Subcutaneous abdominal adipose tissue (tissue), 5 donors: ENCODE measurements around the gene SETX.

Experiments used
- H3K27ac ChIP-seq: one replicate; pipeline ENCODE4 v1.7.0; 2013; ENCODE audit warnings: low read depth, mild to moderate bottlenecking, inconsistent platforms, low read length, moderate library complexity
- H3K27me3 ChIP-seq, 5 donors: one replicate each; pipeline ENCODE4 v1.7.0; 2013; ENCODE audit warnings: low read length in 5 of 5, inconsistent platforms in 1 of 5; ENCODE audit not compliant: control insufficient read depth in 5 of 5, insufficient read depth in 4 of 5
- H3K36me3 ChIP-seq, 5 donors: one replicate each; pipeline ENCODE4 v1.7.0; 2013; ENCODE audit warnings: low read length in 5 of 5; ENCODE audit not compliant: control insufficient read depth in 5 of 5, insufficient read depth in 5 of 5
- H3K4me1 ChIP-seq, 5 donors: one replicate each; pipeline ENCODE4 v1.7.0; 2013; ENCODE audit warnings: low read length in 5 of 5, mild to moderate bottlenecking in 3 of 5, moderate library complexity in 1 of 5; ENCODE audit not compliant: control insufficient read depth in 5 of 5, insufficient read depth in 5 of 5
- H3K4me3 ChIP-seq, 5 donors: one replicate each; pipeline ENCODE4 v1.7.0; 2013; ENCODE audit warnings: low read length in 5 of 5, low read depth in 1 of 5
- H3K9ac ChIP-seq, 5 donors: one replicate each; pipeline ENCODE4 v1.7.0; 2013; ENCODE audit warnings: low read length in 5 of 5, mild to moderate bottlenecking in 4 of 5, moderate library complexity in 3 of 5
- H3K9me3 ChIP-seq, 5 donors: one replicate each; pipeline ENCODE4 v1.7.0; 2013; ENCODE audit warnings: low read length in 5 of 5; ENCODE audit not compliant: control insufficient read depth in 5 of 5
- donor health status: healthy.
- donor health status: healthy.
- donor health status: healthy.
- donor health status: healthy.
- donor health status: healthy.

SETX gene

GRCh38 chr9:132230605-132231004 is 124.2 kb downstream of the SETX start:
- Histone ChIP-seq H3K4me1 (no peaks in the 10 kb centered on the region), H3K36me3 (no peaks in the 10 kb centered on the region), H3K9me3 (no peaks in the 10 kb centered on the region), H3K9ac (no peak overlapping the region), H3K27me3 (peaks cover 36 to 61% (median 45%) of the 10 kb centered on the region in 5 donors), H3K4me3 (no peak overlapping the region), H3K27ac (no peak overlapping the region)

- Histone ChIP-seq H3K36me3 (no peaks in the 10 kb centered on the region), H3K4me3 (no peak overlapping the region), H3K27ac (no peak overlapping the region), H3K27me3 (peaks cover 29 to 50% (median 42%) of the 10 kb centered on the region in 5 donors), H3K4me1 (no peaks in the 10 kb centered on the region), H3K9me3 (no peaks in the 10 kb centered on the region), H3K9ac (no peak overlapping the region)
Measured at GRCh38 chr9:132228062-132228461, 126.7 kb downstream of the SETX start.

GRCh38 chr9:132226571-132227430 is 128.0 kb downstream of the SETX start:
- no peaks in the 10 kb centered on the region for H3K9me3 ChIP-seq

GRCh38 chr9:132224645-132225044 is 130.1 kb downstream of the SETX start:
- no peak overlapping the region for H3K4me3 ChIP-seq
- H3K27ac ChIP-seq: no peak overlapping the region
- H3K9me3 ChIP-seq: no peaks in the 10 kb centered on the region
- no peaks in the 10 kb centered on the region for H3K4me1 ChIP-seq
- H3K27me3 ChIP-seq: peaks cover 14 to 35% (median 30%) of the 10 kb centered on the region in 5 donors
- no peak overlapping the region for H3K9ac ChIP-seq
- no peaks in the 10 kb centered on the region for H3K36me3 ChIP-seq

More at GRCh38 chr9:132226571-132227430, 128.0 kb downstream of the SETX start:
- Histone ChIP-seq H3K9ac (no peak overlapping the region), H3K4me3 (no peak overlapping the region), H3K27ac (no peak overlapping the region), H3K36me3 (no peaks in the 10 kb centered on the region), H3K27me3 (peaks cover 25 to 52% (median 35%) of the 10 kb centered on the region in 5 donors), H3K4me1 (no peaks in the 10 kb centered on the region)

- no peak overlapping the region for H3K9ac ChIP-seq
- H3K4me3 ChIP-seq: no peak overlapping the region
- H3K36me3 ChIP-seq: no peaks in the 10 kb centered on the region
- no peaks in the 10 kb centered on the region for H3K4me1 ChIP-seq
- H3K9me3 ChIP-seq: no peaks in the 10 kb centered on the region
- no peak overlapping the region for H3K27ac ChIP-seq
- peaks cover 0 to 16% (median 11%) of the 10 kb centered on the region in 5 donors for H3K27me3 ChIP-seq
Measured at GRCh38 chr9:132221941-132222340, 132.8 kb downstream of the SETX start.

- Histone ChIP-seq H3K4me1 (peaks cover 0 to 5% (median 0%) of the 10 kb centered on the region in 5 donors), H3K27me3 (peaks cover 7 to 24% (median 14%) of the 10 kb centered on the region in 5 donors), H3K36me3 (no peaks in the 10 kb centered on the region), H3K4me3 (no peak overlapping the region), H3K27ac (no peak overlapping the region), H3K9ac (no peak overlapping the region), H3K9me3 (no peaks in the 10 kb centered on the region)
Measured at GRCh38 chr9:132218208-132218607, 136.6 kb downstream of the SETX start.

- Histone ChIP-seq H3K27ac (no peak overlapping the region), H3K4me3 (no peak overlapping the region), H3K4me1 (peaks cover 0 to 5% (median 0%) of the 10 kb centered on the region in 5 donors), H3K36me3 (no peaks in the 10 kb centered on the region), H3K27me3 (peaks cover 7 to 19% (median 16%) of the 10 kb centered on the region in 5 donors), H3K9ac (no peak overlapping the region), H3K9me3 (no peaks in the 10 kb centered on the region)
Measured at GRCh38 chr9:132216861-132217619, 137.7 kb downstream of the SETX start.

- Histone ChIP-seq H3K27ac (no peak overlapping the region), H3K9ac (no peak overlapping the region)
Measured at GRCh38 chr9:132214027-132214622, 140.7 kb downstream of the SETX start.

GRCh38 chr9:132211570-132211969 is 143.2 kb downstream of the SETX start:
- Histone ChIP-seq H3K27me3 (peaks cover 4 to 34% (median 12%) of the 10 kb centered on the region in 5 donors), H3K36me3 (no peaks in the 10 kb centered on the region), H3K4me3 (no peak overlapping the region), H3K27ac (no peak overlapping the region), H3K9me3 (no peaks in the 10 kb centered on the region), H3K4me1 (peaks cover 0 to 5% (median 0%) of the 10 kb centered on the region in 5 donors), H3K9ac (no peak overlapping the region)

More at GRCh38 chr9:132214027-132214622, 140.7 kb downstream of the SETX start:
- H3K4me3 ChIP-seq: no peak overlapping the region
- H3K9me3 ChIP-seq: no peaks in the 10 kb centered on the region
- peaks cover 4 to 27% (median 12%) of the 10 kb centered on the region in 5 donors for H3K27me3 ChIP-seq
- H3K36me3 ChIP-seq: no peaks in the 10 kb centered on the region
- H3K4me1 ChIP-seq: peaks cover 0 to 5% (median 0%) of the 10 kb centered on the region in 5 donors
